CD4-positive, alpha-beta memory T cell (primary cell): ENCODE measurements around the gene ACMSD. TPM values are rescaled to one million over a fixed set of nuclear protein-coding genes. Genes with fewer than 3 reads are reported as not detected.

Experiments
- CTCF ChIA-PET: fragments of 350-600 bp; sonication (Branson Sonifier 250); formaldehyde crosslinking; loops from one replicate; lab custom pipeline; 2021; ENCODE audit warnings: inconsistent platforms; ENCODE audit not compliant: partially characterized antibody; lab: Charles Lee
- POLR2A ChIA-PET: fragments of 350-600 bp; sonication (Branson Sonifier 250); formaldehyde crosslinking; loops from one replicate; lab custom pipeline; 2021; ENCODE audit not compliant: partially characterized antibody; lab: Charles Lee
- DNase-seq, 5 donors: peaks; one replicate each; pipeline versions ENCODE4 v3.0.0 to v3.0.0-alpha.2; 2020 to 2022; ENCODE audit warnings: mixed read lengths in 1 of 5
- H3K27ac ChIP-seq: one replicate; pipeline ENCODE4 v1.7.0; 2013; ENCODE audit warnings: low read depth, low read length
- H3K27me3 ChIP-seq: 2 replicates; pipeline ENCODE4 v1.7.0; 2013; ENCODE audit warnings: mild to moderate bottlenecking, low read length, moderate library complexity; ENCODE audit not compliant: insufficient read depth
- H3K36me3 ChIP-seq: 2 replicates; pipeline ENCODE4 v1.7.0; 2013; ENCODE audit warnings: mild to moderate bottlenecking, low read length, moderate library complexity; ENCODE audit not compliant: insufficient read depth
- H3K4me1 ChIP-seq: 2 replicates; pipeline ENCODE4 v1.7.0; 2013; ENCODE audit warnings: mild to moderate bottlenecking, low read length, moderate library complexity; ENCODE audit not compliant: insufficient read depth
- H3K4me3 ChIP-seq, 2 donors: one replicate each; pipeline ENCODE4 v1.7.0; 2013; ENCODE audit warnings: low read length in 2 of 2, mild to moderate bottlenecking in 1 of 2
- H3K9me3 ChIP-seq, 2 donors: one replicate each; pipeline ENCODE4 v1.7.0; 2013; ENCODE audit warnings: low read length in 2 of 2, control low read depth in 1 of 2; ENCODE audit not compliant: control insufficient read depth in 1 of 2
- H3K27ac Mint-ChIP-seq, 7 donors: one replicate each; pipeline ENCODE4 v1.8.0; 2020 to 2021; ENCODE audit warnings: mixed read lengths in 7 of 7, mild to moderate bottlenecking in 6 of 7, inconsistent platforms in 3 of 7, moderate library complexity in 3 of 7
- H3K27me3 Mint-ChIP-seq, 2 donors: one replicate each; pipeline ENCODE4 v1.8.0; 2020 to 2021; ENCODE audit warnings: mixed read lengths in 2 of 2
- H3K36me3 Mint-ChIP-seq, 2 donors: one replicate each; pipeline ENCODE4 v1.8.0; 2020 to 2021; ENCODE audit warnings: mixed read lengths in 2 of 2, inconsistent platforms in 1 of 2, mild to moderate bottlenecking in 1 of 2
- H3K4me1 Mint-ChIP-seq, 4 donors: one replicate each; pipeline ENCODE4 v1.8.0; 2020 to 2021; ENCODE audit warnings: mixed read lengths in 4 of 4, mild to moderate bottlenecking in 1 of 4
- H3K4me3 Mint-ChIP-seq, 8 donors: one replicate each; pipeline ENCODE4 v1.8.0; 2020 to 2021; ENCODE audit warnings: mixed read lengths in 8 of 8, mild to moderate bottlenecking in 7 of 8, moderate library complexity in 6 of 8, inconsistent platforms in 3 of 8
- H3K9me3 Mint-ChIP-seq, 8 donors: one replicate each; pipeline ENCODE4 v1.8.0; 2020 to 2021; ENCODE audit warnings: mixed read lengths in 8 of 8, mild to moderate bottlenecking in 5 of 8, inconsistent platforms in 3 of 8, moderate library complexity in 1 of 8
- intact Hi-C: fragments of 100-400 bp; cut with micrococcal nuclease; formaldehyde crosslinking; loops from one replicate; pipeline ENCODE4 v1.15.1; 2023
- polyA plus RNA-seq, 2 donors: library from polyadenylated mRNA; unstranded; fragments of 300-500 nt; fragmentation: Illumina TruSeq; gene quantifications; one replicate each; pipeline ENCODE4 v1.2.3, GENCODE V29; 2021
- total RNA-seq, 2 experiments: library from RNA; stranded (reverse); gene quantifications; one replicate each; pipeline ENCODE4 v1.2.3, GENCODE V29; 2021

ACMSD gene
- total and polyA plus RNA-seq, 4 experiments from 2014 or later: not detected

- Mint-ChIP-seq H3K9me3 (peaks cover 0 to 3% (median 0%) of the 10 kb centered on the region in 8 donors), H3K27ac (peak overlapping the region; percentile 93 to 99 (median 98)), H3K4me1 (peaks cover 19 to 55% (median 37%) of the 10 kb centered on the region in 4 donors), H3K27me3 (peaks cover 0 to 4% of the 10 kb centered on the region in 2 donors), H3K4me3 (peak overlapping the region; percentile 90 to 99 (median 97)), H3K36me3 (peaks cover 0 to 15% of the 10 kb centered on the region in 2 donors)
- H3K27me3 ChIP-seq: no peaks in the 10 kb centered on the region
- ChIA-PET CTCF (no interaction called here), POLR2A (interaction anchor here (0.6 to 2.8 kb wide), 18 partner anchors 9 to 958 kb away, joined by 3 to 21 read pairs (median 5); partner anchors contain the start of genes MCM6, R3HDM1, RAB3GAP1 and UBXN4)
- H3K4me1 ChIP-seq: peaks cover 46% of the 10 kb centered on the region
- peak; percentile 89 to 93 (median 92) for DNase-seq
- peak overlapping the region; percentile 19 to 66 for H3K4me3 ChIP-seq
- intact Hi-C loops: loop anchor here (1.0 to 10.0 kb wide), 8 partner anchors 134 to 1218 kb away; partner anchors contain the start of genes MCM6, RAB3GAP1 and UBXN4
- peak overlapping the region; percentile 95 for H3K27ac ChIP-seq
- H3K36me3 ChIP-seq: no peaks in the 10 kb centered on the region
- H3K9me3 ChIP-seq: no peaks in the 10 kb centered on the region
These were observed 79.6 kb downstream of the ACMSD start for GRCh38 chr2:134917888-134918525.

GRCh38 chr2:134918526-134919340 lies 80.3 kb downstream of the ACMSD start, which contains the start of gene CCNT2:
CCNT2 (plus strand) TSS chr2:134918822; CDS start chr2:134918855, 33 bp downstream.
- H3K27ac Mint-ChIP-seq: peak within 1 kb of the TSS; percentile 93 to 99 (median 98)
- POLR2A ChIA-PET: interaction anchor here (0.9 to 2.8 kb wide), 14 partner anchors 10 to 958 kb away, joined by 3 to 21 read pairs (median 4); partner anchors contain the start of genes MCM6, R3HDM1, RAB3GAP1 and UBXN4
- peak within 1 kb of the TSS; percentile 68 to 94 for H3K4me3 ChIP-seq
- peak within 1 kb of the TSS; percentile 95 for H3K27ac ChIP-seq
- H3K27me3 ChIP-seq: no peaks in the 10 kb centered on the region
- peak; percentile 99 to 100 (median 100) for DNase-seq
- peaks cover 0 to 17% of the 10 kb centered on the region in 2 donors for H3K36me3 Mint-ChIP-seq
- H3K4me3 Mint-ChIP-seq: peak within 1 kb of the TSS; percentile 90 to 99 (median 97)
- no peaks in the 10 kb centered on the region for H3K36me3 ChIP-seq
- CTCF ChIA-PET: no interaction called here
- H3K4me1 ChIP-seq: peaks cover 52% of the 10 kb centered on the region
- peaks cover 0 to 4% of the 10 kb centered on the region in 2 donors for H3K27me3 Mint-ChIP-seq
- no peaks in the 10 kb centered on the region for H3K9me3 ChIP-seq
- intact Hi-C loops: loop anchor here (1.0 to 10.0 kb wide), 8 partner anchors 134 to 1218 kb away; partner anchors contain the start of genes MCM6, RAB3GAP1 and UBXN4
- peaks cover 22 to 61% (median 43%) of the 10 kb centered on the region in 4 donors for H3K4me1 Mint-ChIP-seq
- H3K9me3 Mint-ChIP-seq: peaks cover 0 to 3% (median 0%) of the 10 kb centered on the region in 8 donors

- peak overlapping the region; percentile 93 to 99 (median 98) for H3K27ac Mint-ChIP-seq
- H3K9me3 Mint-ChIP-seq: peaks cover 0 to 3% (median 0%) of the 10 kb centered on the region in 8 donors
- Histone ChIP-seq H3K4me3 (peak overlapping the region; percentile 68 to 94), H3K9me3 (no peaks in the 10 kb centered on the region), H3K36me3 (no peaks in the 10 kb centered on the region), H3K27me3 (no peaks in the 10 kb centered on the region), H3K4me1 (peaks cover 59% of the 10 kb centered on the region), H3K27ac (peak overlapping the region; percentile 95)
- peaks cover 27 to 70% (median 50%) of the 10 kb centered on the region in 4 donors for H3K4me1 Mint-ChIP-seq
- CTCF ChIA-PET: no interaction called here
- intact Hi-C loops: loop anchor here (10.0 kb wide), 1 partner anchor 675 kb away; no protein-coding TSS in a partner anchor
- POLR2A ChIA-PET: interaction anchor here (0.9 to 2.8 kb wide), 11 partner anchors 9 to 957 kb away, joined by 3 to 21 read pairs (median 7); partner anchors contain the start of genes MCM6, R3HDM1, RAB3GAP1 and UBXN4
- H3K36me3 Mint-ChIP-seq: peaks cover under 1 to 22% of the 10 kb centered on the region in 2 donors
- H3K27me3 Mint-ChIP-seq: peaks cover 0 to 3% of the 10 kb centered on the region in 2 donors
- peak overlapping the region; percentile 90 to 99 (median 97) for H3K4me3 Mint-ChIP-seq
- peak in 4 of 5 donors; percentile 37 to 71 (median 46) for DNase-seq
These were observed 81.2 kb downstream of the ACMSD start for GRCh38 chr2:134919341-134920210.

GRCh38 chr2:134924912-134925311 lies 86.5 kb downstream of the ACMSD start:
- POLR2A ChIA-PET: no interaction called here
- H3K27ac ChIP-seq: no peak overlapping the region
- no peaks in the 10 kb centered on the region for H3K9me3 Mint-ChIP-seq
- H3K4me1 Mint-ChIP-seq: peaks cover 51 to 85% (median 66%) of the 10 kb centered on the region in 4 donors
- H3K4me3 Mint-ChIP-seq: peak overlapping the region in 7 of 8 donors; percentile 11 to 45 (median 22)
- no peak overlapping the region for H3K4me3 ChIP-seq
- peak overlapping the region in 2 of 7 donors; percentile 28 to 29 for H3K27ac Mint-ChIP-seq
- CTCF ChIA-PET: no interaction called here
- H3K27me3 ChIP-seq: no peaks in the 10 kb centered on the region
- DNase-seq: no peak
- H3K36me3 Mint-ChIP-seq: peaks cover 18 to 32% of the 10 kb centered on the region in 2 donors
- peaks cover under 1% of the 10 kb centered on the region for H3K36me3 ChIP-seq
- H3K9me3 ChIP-seq: no peaks in the 10 kb centered on the region
- peaks cover 87% of the 10 kb centered on the region for H3K4me1 ChIP-seq
- no peaks in the 10 kb centered on the region for H3K27me3 Mint-ChIP-seq
- intact Hi-C loops: no loop called here

- no peak for DNase-seq
- Mint-ChIP-seq H3K9me3 (no peaks in the 10 kb centered on the region), H3K27me3 (no peaks in the 10 kb centered on the region), H3K27ac (peak overlapping the region in 4 of 7 donors; percentile 17 to 75 (median 48)), H3K36me3 (peaks cover 26 to 38% of the 10 kb centered on the region in 2 donors), H3K4me1 (peaks cover 57 to 88% (median 71%) of the 10 kb centered on the region in 4 donors), H3K4me3 (peak overlapping the region in 6 of 8 donors; percentile 15 to 79 (median 52))
- Histone ChIP-seq H3K27ac (no peak overlapping the region), H3K36me3 (peaks cover 8% of the 10 kb centered on the region), H3K27me3 (no peaks in the 10 kb centered on the region), H3K4me3 (no peak overlapping the region), H3K9me3 (no peaks in the 10 kb centered on the region), H3K4me1 (peaks cover 85% of the 10 kb centered on the region)
- intact Hi-C loops: no loop called here
- POLR2A ChIA-PET: interaction anchor here (0.6 to 3.5 kb wide), 4 partner anchors 8 to 815 kb away, joined by 3 to 15 read pairs (median 4); partner anchors contain the start of gene CCNT2
- CTCF ChIA-PET: interaction anchor here (0.9 kb wide), 1 partner anchor 9 kb away, joined by 4 read pairs; no protein-coding TSS in a partner anchor
These were observed 88.0 kb downstream of the ACMSD start for GRCh38 chr2:134926231-134926931.
